NCI-H526 (cell line): ENCODE data around the gene FNIP1.
"Not testable (repeated sequence)": the region's sequence is repeated elsewhere in the genome, so short reads cannot be mapped to it uniquely, and the experiment has no call there.

ENCODE experiments used
- DNase-seq, 2 experiments: peaks; one replicate each; lab custom pipeline; 2025; lab: John Stamatoyannopoulos, UW

FNIP1 gene

GRCh38 chr5:131684051-131684450 is 112.8 kb downstream of the FNIP1 start:
- DNase-seq: no peak

GRCh38 chr5:131682826-131683225 is 114.0 kb downstream of the FNIP1 start:
- DNase-seq: no peak

DNA sequence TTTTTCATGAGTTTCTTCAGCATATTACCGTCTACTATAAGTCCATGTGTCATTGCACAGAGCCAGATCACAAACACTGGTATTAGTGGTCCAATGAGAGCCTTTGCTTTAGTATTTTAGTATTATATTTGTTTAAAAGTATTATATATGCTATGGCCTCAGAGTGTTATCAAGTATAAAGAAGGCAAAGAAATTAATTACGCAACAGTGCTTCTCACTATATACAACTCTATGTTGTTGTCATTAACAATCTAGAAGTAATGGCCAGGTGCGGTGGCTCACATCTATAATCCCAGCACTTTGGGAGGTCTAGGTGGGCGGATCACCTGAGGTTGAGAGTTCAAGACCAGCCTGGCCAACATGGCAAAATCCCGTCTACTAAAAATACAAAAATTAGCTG is 114.6 kb downstream of the FNIP1 start:
- no peak for DNase-seq

GRCh38 chr5:131679911-131680310 is 116.9 kb downstream of the FNIP1 start:
- DNase-seq: no peak

DNA sequence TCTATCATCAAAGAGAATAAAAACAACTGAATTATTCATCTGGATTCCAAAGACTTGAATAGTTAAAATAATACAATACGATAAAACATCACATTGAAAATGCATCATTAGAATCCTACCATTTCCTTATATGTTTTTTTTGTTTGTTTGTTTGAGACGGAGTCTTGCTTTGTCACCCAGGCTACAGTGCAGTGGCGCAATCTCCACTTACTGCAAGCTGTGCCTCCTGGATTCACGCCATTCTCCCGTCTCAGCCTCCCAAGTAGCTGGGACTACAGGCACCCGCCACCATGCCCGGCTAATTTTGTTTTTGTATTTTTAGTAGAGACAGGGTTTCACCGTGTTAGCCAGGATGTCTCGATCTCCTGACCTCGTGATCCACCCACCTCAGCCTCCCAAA is 118.5 kb downstream of the FNIP1 start:
- DNase-seq: not testable (repeated sequence)

DNA sequence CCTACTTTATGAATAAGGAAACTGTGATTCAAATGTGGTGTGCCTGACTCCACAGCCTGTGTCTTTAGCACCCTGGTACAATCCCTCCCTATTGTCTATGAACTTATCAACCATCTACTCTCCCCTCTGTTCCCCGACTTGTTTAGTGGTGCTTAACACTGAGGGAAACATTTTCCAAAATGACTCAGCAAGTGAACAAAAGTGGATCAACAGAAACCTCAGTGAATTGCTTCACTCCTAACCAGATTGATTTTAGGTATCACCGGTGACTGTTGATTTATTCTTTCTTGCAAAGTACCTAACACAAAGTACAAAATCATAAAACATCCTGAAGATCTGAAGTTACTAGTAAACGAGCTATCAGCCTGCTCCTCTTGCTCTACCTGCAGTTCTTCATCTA is 119.7 kb downstream of the FNIP1 start:
- DNase-seq: no peak

DNA sequence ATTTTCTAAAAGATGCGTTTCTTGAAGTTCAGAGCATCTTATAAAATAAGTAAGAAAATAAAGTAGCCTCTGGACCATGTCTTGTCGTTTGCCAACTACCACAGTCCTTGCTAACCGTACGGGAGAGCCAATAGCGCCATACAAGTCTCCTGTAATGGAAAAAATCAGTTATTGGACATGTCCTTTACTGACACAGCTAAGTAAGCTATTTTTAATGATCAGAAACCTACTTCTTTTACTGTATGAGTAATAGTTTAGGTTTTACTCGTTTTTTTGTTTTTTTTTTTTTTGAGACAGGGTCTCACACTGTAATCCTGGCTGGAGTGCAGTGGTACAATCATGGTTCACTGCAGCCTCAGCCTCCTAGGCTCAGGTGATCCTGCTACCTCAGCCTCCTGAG is 124.0 kb downstream of the FNIP1 start:
- no peak for DNase-seq

DNA sequence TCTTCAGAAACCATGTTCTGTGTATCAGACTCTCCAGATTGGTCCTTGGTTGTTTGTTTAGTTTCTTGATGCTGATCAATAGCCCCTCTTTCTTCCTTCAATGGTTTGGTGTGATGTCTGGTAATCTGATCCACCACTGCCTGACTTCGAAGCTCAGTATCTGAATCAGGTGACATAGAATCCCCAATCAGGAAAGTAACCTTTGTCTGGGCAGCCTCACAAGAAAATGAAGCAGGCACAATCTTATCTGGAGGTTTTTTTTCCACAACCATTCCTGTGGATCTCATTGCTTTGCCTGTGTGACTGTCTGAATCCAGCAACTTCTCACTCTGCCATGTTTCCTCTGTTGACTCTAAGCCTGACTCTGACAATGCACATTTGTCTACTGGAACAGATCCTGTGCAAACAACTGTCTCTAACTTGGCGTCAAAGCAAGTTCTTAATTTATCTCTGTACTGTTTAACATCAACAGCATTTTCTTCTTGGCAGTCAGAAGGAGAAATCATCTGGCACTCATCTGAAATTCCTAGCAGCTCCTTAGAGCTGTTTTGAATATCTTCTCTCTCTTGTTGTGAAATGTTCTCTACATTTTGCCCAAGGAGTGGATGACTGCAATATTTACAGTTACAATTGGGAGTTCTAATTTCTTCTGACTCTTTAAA is 124.7 kb downstream of the FNIP1 start:
- no peak for DNase-seq

- no peak for DNase-seq
These were observed 125.4 kb downstream of the FNIP1 start for GRCh38 chr5:131671409-131671808.

GRCh38 chr5:131664929-131665328 is 131.9 kb downstream of the FNIP1 start:
- no peak for DNase-seq

DNA sequence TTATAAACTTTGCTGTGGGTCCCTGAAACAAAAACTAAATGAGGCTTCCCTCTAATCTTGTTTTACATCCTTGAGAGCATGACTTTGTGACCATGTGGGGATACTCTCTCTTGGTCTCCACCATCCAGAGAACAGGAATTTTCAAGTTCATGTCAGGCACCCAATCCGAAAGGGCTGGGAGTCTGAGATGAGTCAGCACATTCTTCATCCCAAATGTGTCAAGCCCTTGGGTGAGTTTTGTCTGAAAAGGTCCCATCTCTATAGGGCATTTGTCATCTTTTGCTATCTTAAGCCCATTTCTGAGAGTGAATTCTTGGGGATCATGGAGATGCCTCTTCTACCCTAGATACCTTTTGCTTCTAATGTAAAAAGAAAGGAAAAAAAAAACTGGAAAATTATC is 134.9 kb downstream of the FNIP1 start:
- DNase-seq: no peak

GRCh38 chr5:131659841-131660240 is 137.0 kb downstream of the FNIP1 start:
- no peak for DNase-seq

GRCh38 chr5:131659290-131659689 is 137.5 kb downstream of the FNIP1 start:
- no peak for DNase-seq

DNA sequence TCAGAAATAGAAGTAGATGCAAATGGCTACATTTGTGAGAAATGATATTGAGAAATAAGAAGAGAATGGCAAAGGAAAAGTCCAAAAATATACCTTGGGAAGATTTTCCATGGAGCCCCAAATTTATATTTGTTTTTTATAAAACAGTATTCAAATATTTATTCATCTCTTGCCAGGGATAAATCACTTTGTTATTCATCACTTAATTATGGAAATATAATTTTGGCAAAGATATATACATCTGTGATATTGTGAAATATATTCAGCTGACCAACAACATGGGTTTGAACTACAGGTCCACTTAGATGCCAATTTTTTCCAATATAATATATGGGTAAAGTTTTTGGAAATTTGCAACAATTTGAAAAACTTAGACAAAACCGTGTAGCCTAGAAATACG is 142.0 kb downstream of the FNIP1 start:
- DNase-seq: no peak

GRCh38 chr5:131654309-131654708 is 142.5 kb downstream of the FNIP1 start:
- DNase-seq: no peak

DNA sequence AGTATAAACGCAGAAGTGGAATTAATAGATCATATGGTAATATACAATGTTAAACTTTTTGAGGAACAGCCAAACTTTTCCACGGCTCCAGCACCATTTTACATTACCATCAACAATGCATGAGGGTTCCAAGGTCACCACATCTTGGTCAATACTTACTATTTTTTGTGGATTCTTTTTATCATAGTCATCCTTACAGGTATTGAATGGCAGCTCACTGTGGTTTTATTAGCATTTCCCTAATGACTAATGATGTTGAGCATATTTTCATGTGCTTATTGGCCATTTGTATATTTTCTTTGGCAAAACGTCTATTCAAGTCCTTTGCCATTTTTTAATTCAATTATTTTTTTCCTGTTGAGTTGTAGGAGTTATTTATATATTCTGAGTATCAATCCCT is 147.7 kb downstream of the FNIP1 start:
- no peak for DNase-seq

- no peak for DNase-seq
These were observed 149.6 kb downstream of the FNIP1 start for GRCh38 chr5:131647048-131647769.

- no peak for DNase-seq
These were observed 152.0 kb downstream of the FNIP1 start for GRCh38 chr5:131644822-131645221.

DNA sequence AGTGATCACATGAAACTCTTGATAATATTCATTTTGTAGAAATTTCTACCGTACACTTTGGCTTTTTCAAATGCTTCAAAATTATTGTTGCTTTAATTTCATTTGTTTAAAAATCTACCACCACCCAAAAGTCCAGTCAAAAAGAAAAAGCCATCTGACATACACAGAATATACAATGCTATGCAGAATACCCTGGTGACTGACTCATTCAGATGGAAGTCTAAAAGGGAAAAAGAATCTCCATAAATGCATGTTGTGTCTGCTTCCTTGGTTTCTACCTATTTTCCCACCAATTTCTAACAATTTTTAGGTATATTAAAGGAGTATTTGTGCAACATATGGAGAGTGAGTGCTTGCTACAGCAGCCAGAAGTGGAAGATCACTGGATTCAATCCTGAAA is 152.4 kb downstream of the FNIP1 start:
- no peak for DNase-seq

DNA sequence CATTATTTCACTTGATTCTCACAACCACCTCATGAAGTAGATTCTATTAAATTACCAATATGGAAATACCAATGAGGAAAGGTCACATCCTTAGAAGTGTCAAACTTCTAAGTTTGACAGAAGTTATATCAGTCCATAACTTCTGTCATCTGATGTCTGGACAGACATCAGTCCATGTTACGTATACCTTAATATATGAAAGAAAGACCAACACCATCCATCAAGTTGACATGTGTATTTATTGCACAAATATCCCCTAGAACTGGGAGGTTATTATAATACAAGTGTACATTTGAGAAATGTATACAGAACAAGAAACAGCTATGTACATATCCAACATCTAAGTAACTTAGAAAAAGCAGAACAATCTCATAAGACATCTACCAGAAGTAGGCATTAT is 155.3 kb downstream of the FNIP1 start:
- DNase-seq: no peak

DNA sequence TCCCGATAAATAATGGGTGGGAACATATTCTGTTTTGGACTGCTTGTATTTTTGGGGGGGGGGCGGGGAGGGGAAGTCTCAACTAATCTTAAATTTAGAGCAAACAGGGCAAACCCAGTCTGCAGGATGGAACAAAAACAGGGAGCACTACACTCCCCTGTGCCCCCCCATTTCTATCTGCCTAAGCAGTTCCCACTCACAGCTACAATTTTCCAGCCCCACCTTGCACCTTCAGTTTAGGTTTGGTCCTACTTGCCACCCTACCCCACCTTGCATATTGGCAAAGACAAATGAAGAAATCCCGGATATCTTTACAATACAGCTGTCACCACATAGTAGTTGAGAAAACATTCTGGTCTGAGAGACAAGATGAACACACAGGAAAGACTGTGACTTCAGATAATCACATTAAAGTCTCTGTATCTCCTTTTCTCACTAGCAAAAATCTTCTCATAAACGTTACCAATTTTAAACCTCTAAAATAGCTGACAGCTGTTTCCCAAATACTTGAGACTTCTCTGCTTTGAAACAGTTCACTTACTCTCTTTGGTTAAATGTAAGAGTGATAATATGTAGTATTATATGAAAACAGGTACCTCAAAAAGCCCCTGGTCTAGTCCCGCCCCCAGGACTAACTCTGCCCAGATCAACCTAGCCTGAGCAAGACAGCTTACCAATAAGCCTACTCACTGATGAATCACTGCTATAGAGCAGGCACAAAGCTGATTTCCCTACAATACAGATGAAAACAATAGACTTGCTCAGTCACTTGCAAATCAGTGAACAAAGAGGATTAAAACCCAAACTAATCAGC is 156.6 kb downstream of the FNIP1 start:
- DNase-seq: no peak

- no peak for DNase-seq
These were observed 157.7 kb downstream of the FNIP1 start for GRCh38 chr5:131639148-131639547.

DNA sequence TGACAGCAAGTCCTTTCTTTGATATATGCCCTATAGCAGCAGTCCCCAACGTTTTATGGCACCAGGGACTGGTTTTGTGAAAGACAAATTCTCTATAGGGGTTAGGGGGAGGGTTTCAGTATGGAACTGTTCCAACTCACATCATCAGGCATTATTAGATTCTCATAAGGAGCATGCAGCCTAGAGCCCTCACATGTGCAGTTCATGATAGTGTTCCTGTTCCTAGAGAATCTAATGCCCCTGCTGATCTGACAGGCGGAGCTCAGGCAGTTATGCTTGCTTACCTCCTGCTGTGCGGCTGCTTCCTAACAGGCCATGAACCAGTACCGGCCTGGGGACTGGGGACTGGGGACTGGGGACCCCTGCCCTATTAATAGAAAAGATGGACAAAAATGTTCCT is 159.1 kb downstream of the FNIP1 start:
- DNase-seq: no peak
